GM18873 (cell line): ENCODE measurements around the gene PPM1K.
"Not testable (repeated sequence)": the region's sequence is repeated elsewhere in the genome, so short reads cannot be mapped to it uniquely, and the experiment has no call there.

Experiments used
- ATAC-seq: cut with Tn5 transposase; IDR thresholded peaks from one replicate; pipeline ENCODE4 v1.9.1; 2021; ENCODE audit warnings: mild to moderate bottlenecking, moderate library complexity, moderate number of reproducible peaks; ENCODE audit not compliant: unreplicated experiment, low FRiP score

Gene PPM1K

DNA sequence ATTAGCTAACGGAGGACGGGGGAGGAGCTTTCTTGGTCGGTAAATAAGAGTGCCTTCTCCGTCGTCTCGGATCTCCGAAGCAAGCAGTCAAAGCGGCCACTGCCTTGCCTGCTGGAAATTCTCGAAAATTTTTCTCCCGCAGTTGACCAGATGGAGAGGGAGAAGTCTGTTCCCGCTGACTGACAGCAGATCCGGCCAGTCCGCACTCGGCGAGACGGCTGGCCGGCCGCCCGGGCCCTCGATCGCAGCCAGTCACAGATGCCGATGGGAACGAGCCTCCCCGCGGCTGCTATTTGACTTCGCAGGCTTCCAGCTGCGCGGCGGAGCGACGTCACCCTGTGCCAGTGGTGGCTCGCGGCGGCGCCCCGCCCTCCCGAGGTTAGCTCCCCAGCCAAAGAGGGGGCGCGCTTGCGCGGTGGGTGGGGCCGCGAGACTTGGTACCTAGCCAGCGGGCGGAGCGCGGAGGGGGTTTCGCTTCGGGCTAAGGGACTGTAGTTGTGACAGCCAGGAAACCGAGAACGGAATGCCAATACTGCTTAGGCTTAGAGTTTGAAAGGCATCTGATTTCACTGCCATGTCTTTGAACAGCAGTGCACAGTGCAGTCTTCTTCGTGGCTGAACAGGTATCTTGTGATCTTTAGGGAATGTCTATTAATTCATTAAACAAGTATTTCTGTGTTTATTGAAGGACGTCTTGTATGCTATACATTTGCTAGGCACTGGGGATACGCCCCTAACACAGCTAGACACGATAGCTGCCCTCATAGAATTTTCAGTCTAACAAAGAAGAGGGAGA, at the start of gene PPM1K:
Gene PPM1K, minus strand, starts transcription at position 123 of the 796 bp plus-strand sequence. CDS start 5,978 bp downstream, outside the sequence.
- peak; percentile 84 for ATAC-seq

DNA sequence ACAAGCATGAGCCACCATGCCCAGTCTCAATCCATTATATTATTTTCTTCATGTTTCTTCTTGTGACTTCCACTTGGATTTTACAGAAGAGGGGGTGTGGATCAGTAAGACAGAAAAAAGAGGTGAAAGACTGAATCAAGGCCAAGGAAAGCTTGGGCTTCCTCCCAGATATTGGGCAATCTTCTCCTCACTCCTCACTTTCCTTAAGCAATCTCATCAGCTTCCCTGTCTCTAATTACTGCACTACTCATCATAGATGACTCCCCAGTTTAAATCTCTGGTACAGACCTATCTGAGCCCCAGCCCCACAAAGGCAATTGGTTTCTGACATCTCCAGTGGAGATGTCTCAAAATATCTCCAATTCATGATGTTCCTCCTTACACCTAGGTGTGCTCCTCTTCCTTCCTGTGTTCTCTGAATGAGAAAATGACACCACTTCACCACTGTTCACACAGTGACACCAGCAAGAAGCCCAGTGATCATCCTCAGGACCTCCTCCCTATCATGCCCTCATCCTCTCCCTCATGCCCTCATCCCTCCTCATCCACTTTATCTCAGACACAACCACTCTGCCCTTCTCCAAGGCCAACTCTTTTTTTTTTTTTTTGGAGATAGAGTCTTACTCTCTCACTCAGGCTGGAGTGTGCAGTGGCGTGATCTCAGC, 49.5 kb upstream of the PPM1K start:
- no peak for ATAC-seq

DNA sequence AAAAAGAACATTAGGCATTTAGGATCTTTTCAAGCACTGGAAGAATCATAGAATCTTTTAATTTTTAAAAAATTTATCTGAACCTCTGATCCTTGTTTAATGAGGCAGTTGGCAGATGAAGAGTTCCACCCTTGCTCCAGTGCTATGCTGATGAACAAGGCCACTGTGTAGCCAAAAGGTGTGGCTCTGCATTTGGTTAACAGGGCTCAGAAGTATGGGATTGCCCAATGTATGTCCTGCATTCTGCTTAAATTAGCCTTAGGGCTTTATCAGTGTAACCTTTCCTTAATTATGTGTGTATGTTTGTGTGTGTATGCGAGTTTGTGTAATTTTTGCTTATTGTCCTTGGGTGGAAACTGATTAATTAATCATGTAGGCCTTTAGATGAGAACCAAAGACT, 43.3 kb upstream of the PPM1K start:
- no peak for ATAC-seq

DNA sequence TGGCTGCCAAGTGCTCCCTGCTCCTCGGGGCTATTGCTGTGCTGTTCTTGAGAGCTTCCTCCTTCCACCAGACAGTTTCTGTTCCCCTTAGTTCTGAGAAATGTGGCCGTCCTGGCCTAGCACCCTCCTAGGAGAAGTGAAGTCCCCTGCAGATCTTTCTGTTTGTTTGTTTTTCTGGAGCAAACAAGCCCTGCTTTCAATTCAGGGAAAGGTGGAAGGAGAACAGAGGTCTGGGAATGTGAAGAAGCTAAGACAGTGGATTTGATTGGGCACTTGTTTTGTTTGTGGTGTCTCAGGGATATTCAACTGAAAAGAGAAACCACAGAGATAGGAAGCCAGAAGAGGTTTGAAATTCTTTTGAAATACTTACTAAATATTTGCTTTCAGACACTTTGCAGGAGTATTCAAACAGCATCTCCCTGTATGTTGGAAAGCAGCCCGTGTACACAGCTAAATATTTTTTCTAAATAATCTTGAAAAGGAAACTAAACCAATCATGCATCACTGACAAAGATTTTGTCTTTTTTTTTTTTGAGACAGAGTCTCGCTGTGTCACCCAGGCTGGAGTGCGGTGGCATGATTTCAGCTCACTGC, 36.5 kb upstream of the PPM1K start:
- ATAC-seq: peak; percentile 99

DNA sequence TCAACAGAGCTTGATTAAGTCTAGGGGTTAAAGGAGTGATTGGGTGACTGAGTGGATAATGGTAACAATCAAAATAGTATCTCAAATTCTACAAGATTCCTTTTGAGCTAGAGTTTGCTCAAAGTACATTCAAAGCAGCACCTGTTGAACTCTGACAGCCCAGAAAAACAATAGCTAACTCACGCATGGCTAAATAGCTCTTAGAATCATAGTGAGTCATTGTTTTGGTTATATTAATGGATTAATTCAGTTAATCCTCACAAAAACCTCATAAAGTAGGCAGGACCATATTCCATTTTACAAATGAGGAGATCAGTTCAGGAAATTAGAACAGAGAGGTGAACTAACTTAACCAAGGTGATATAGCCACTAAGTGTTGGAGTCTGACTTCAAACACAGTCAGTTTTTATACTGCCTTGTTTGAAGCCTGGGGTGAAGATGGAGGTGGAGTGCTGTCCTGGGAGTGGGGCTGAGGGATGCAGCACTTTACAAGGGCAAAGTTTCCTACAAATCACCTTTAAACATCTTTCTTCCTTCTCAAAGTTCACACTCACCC, 35.9 kb upstream of the PPM1K start:
- peak; percentile 50 for ATAC-seq

DNA sequence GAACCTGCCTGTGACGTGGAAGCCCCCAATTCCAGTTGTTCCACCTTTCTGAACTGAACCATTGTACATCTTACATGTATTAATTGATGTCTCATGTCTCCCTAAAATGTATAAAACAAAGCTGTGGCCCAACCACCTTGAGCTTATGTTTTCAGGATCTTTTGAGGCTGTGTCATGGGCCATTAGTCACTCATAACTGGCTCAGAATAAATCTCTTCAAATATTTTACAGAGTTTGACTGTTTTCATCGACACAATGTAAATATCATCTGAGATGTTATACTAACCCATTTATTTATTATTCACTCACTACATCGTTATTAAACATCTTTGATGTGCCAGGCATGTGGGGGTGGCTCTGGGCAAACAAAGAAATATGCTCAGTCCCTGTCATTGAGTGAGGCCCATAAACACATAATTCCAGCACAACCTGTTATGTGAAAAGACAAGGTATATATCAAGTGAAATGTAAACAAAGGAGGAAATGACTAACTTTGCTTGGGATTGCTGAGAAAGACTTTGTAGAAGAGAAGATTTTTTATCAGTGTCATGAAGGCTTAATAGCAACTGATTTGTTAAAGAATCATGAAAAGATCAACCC, 34.5 kb upstream of the PPM1K start:
- ATAC-seq: no peak

DNA sequence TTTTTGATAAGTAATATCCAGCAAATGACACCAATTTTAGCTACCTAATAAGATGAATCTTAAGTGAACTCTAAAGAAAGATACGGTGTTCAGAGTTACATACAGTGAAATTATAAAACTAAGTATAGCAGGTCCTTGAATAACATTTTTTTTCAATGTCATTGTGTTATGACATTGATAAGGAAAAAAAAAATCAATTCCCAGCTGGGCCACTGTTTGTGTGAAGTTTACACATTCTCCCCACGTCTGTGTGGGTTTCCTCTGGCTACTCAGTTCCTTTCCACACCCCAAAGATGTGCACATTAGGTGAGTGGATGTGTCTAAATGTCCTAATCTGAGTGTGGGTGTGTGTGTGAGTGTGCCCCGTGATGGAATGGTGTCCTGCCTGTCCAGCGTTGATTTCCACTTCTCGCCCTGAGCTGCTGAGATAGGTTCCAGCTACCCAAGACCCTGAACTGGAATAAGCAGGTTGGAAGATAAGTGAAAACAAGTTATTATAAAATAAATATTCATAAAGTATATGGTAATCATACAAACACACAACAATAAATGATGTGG, 31.2 kb upstream of the PPM1K start:
- no peak for ATAC-seq

DNA sequence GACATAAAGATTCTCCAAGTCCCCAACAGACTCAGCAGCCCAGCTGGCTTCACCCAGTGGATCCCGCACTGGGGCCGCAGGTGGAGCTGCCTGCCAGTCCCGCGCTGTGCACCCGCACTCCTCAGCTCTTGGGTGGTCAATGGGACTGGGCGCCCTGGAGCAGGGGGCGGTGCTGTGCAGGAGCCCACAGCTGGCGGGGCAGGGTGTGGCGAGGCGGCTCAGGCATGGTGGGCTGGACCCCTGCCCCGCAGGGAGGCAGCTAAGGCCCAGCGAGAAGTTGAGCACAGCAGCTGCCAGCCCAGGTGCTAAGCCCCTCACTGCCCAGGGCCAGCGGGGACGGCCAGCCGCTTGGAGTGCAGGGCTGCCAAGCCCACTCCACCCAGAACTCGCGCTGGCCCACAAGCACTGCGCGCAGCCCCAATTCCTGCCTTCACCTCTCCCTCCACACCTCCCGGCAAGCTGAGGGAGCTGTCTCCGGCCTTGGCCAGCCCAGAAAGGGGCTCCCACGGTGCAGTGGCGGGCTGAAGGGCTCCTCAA, 28.8 kb upstream of the PPM1K start:
- ATAC-seq: not testable (repeated sequence)

DNA sequence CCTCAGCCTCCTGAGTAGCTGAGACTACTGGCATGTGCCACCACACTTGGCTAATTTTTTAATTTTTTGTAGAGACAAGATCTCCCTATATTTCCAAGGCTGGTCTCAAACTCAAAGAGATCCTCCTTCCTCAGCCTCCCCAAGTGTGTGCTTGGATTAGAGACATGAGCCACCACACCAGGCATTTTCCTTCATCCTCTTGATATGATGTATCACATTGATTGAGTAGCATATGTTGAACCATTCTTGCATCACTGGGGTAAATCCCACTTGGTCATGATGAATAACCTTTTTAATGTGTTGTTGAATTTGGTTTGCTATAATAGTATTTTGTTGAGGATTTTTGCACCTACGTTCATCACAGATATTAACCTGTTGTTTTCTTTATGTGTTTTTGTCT, 24.2 kb upstream of the PPM1K start:
- no peak for ATAC-seq

DNA sequence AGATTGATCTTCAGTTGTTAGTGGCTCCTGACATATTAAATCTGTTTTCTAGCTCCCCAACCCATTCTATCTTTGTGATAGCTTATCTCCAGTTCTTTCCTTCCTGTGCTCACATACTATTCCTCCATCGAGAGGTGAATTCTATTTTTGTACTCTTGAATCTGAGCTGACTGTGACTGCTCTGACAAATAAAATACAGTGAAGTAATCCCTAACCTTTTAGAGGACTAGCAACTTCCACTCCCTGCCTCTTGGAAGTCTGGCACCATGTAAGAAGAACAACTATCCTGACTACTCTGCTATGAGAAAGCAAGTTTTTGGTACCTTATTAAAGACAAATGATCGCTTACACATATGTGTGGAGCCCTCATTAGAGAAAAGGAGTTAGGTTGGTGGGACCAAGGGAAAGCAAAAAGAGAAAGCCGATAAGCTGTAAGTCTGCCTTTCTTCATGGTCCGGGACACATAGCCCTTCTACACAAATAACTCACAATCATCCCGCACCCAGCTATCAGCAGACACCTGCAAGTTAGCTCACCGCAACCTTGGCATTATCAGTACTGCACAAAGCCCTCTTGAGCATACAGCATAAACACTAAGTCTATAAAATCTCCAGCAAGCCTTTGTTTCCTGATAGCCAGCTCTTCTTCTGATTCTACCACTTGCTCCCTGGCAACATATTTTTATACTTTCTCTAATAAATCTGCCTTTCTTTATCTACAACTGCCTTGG, 13.5 kb upstream of the PPM1K start:
- ATAC-seq: no peak

DNA sequence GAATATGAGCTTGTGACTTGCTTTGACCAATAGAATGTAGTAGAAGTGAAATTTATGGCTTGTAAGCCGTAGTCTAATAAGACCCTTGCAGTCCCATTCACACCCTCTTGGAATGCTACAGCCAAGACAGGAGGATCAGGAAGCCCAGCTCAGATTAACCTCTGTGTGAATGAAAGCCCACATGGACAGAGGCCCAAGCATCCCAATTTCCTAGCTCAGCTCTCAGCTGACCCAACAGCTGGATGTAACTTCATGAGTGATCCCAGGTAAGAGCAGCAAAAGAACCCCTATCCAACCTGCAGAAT, 12.8 kb upstream of the PPM1K start:
- no peak for ATAC-seq

DNA sequence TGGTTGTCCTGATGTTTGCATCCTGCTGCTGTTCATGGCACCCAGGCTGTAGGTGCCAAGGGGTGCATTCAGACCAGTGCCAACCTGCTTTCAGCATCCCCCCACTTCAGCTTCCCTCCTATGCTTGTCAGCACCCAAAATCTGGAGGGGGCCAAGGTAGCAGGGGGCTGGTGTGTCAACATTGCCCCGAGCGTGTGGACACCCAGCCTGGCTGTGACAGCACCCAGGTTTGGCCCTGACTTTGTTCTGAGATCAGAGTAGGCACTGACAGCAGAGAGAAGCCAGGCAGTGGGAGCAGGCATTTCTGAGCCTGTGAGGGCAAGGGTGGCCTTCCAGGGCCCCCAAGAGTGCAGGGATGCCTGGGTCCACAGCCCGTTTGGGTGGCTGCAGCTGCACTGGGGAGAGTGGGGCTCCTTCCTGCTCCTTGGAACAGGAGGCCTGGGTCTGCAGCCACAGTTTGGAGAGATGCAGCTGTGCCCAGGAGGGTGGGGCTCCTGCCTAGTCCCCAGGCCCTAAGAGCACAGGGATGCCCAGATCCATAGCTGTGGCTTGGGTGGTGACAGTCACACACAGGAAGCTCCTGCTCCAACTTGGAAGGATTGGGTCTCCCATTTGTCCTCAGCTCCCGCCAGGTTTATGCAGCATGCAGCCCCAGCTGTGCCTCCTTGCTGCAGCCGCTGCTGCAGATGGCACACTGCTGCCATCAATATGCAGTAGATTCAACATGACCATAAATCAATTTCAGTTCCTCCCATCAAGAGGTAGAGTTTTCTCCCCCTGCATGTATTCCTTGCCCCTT, 12.3 kb upstream of the PPM1K start:
- ATAC-seq: no peak

DNA sequence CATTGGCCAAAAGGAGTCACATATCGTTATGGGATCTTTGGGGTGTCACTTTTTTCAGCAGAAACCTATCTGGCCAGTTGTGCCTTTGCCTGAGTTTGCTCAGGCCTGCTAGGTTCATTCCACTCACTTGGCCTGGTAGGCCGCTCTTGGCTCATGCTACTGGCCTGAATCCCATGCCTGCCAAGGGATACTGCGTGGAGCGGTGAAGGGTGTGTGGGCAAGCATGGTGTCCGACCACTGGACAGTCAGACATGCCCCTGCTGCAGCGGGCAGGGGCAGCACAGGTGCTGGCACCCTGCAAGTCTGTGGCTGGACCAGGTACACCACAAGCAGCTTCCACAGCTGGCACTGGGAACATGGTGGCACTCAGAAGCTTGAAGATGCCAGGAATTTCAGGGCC, 11.3 kb upstream of the PPM1K start:
- ATAC-seq: no peak

DNA sequence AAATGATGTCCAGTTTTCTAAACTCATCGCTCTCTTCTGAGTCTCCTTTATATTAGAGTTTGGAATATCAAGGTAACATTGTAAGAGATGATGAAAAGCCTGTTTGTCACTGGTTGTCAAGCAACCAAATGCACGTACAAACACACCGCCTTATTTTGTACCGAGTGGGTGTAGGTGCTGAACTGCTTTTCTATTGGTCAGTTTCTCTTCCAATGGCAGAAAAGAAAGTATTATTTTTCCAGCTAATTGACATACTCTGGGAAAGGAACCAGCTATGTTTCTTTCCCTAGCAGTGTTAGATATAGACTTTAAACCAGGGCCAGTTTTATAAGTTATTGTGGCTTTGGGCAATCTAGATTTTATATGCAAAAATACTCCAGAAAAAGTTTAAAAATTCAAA, 6.6 kb upstream of the PPM1K start:
- no peak for ATAC-seq

DNA sequence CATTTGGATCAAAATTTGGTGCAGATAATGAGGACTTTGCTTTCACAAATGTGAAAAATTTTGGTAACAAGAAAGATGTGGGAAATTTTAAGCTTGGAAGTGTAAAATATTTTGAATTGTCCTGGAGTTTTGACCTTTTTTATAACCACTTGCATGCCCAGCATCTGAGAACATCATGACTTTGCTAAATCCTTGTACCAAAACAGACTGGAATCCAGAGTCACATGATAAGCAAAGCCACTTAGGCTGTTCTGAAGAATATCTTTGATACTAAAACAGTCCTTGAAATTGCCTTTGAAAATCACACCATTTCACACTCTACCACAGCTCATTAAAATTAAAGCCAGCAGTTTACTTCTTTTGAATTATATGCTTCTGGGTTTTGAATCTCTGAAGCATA, 2.5 kb upstream of the PPM1K start:
- no peak for ATAC-seq

DNA sequence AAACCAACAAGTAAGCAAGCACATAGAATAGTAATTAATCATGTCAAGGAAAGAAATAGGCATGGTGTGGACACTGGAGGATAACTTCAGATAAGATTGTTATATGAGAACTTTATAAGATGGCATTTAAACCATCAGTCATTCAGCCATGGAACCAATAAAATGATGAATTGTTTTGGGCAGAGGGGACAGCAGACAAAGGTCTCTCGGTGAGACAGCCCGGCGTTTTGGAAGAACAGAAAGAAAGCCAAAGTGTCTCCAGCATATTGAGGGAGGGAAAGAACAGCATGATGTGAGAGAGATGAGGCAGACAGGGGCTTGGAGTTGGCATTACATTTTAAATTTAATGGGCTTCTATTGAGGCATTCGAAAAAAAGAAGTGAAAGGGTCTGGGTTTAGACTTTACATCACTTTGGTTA, 883 bp upstream of the PPM1K start:
- no peak for ATAC-seq

DNA sequence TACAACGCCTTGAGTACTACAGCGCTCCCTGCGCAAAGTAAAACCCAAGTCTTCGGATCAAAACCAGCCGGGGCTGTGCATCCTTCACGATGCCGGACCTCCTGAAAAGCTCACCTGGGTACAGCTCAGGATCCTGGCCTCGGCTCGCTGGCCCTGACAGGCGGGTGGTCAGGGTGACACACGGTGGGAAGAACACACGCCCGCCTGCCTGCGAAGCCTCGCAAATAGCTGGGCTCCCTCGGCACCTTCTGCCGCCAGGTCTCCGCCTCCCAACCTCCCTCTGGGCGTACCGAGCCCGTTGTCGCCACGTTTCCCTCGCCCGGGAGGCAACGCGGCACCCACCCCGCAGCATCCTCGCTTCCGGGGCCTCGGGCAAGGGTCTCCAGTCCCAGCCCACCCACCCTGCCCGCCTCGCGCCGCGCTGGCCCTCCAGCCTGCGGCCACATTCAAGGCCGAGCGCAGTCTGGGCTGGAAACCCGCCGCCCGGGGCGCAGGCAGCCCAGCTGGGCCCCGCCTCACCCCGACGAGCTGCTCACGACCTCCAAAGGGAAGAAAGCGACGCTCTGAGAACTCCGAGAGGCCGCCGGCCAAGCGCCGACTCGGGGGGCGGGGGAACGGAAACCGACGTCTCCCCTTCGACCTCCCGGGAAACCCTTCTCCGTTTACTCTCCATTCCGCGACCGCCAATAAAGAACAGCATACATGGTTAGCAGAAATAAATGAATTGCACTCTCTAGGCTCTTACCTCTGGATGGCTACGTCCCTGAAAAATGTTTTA, 511 bp downstream of the PPM1K start:
- ATAC-seq: no peak

DNA sequence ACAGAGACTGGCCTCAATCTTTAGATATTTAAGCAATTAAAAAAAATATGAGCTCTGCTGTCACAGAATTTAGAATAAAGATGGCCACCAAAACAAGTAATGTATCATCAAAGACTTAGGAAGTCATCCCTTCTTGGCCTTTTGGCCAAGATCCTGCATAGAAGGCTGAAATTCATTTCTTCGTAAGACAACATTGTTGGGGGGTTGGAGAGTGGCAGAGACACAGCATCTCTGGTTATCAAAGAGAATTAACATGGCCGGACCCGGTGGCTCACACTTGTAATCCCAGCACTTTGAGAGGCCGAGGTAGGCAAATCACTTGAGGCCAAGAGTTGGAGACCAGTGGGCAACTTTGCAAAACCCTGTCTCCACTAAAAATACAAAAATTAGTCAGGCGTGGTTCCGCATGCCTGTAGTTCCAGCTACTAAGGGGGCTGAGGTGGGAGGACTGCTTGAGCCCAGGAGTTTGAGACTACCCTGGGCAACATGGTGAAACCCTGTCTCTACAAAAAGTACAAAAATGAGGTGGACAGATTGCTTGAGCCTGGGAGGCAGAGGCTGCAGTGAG, 4.0 kb downstream of the PPM1K start:
- ATAC-seq: no peak
